HEK293 (cell line): ENCODE measurements around the gene PCDH19.
A peak's percentile ranks its signal among the peaks of the same experiment; 100 is the strongest.

Experiments
- CTCF ChIA-PET: fragments of 350-600 bp; formaldehyde crosslinking; extraction: SDS; loops from one replicate; lab custom pipeline; 2021; ENCODE audit warnings: antibody characterized with exemption; lab: Yijun Ruan, JAX
- POLR2A ChIA-PET: fragments of 300-600 bp; formaldehyde crosslinking; extraction: SDS; loops from one replicate; lab custom pipeline; 2020; ENCODE audit warnings: antibody characterized with exemption, inconsistent platforms; lab: Yijun Ruan, JAX
- H3K27ac ChIP-seq: fragments of 200-500 bp; sonication (Bioruptor generic); 2 replicates; pipeline ENCODE4 v1.5.1; 2014; ENCODE audit warnings: low read depth, low read length, control low read depth, inconsistent platforms; ENCODE audit errors: extremely low read depth
- H3K36me3 ChIP-seq, 2 experiments: fragments of 200-500 bp in 1 of 2; sonication (Bioruptor generic) in 1 of 2; 1 replicate in 1 of 2; 2 replicates in 1 of 2; pipeline ENCODE4 v1.5.1; 2014 to 2017; ENCODE audit warnings: inconsistent platforms in 2 of 2, low read length in 2 of 2; ENCODE audit not compliant: control insufficient read depth in 2 of 2, insufficient read depth in 1 of 2
- H3K4me1 ChIP-seq: fragments of 200-500 bp; sonication (Bioruptor generic); 2 replicates; pipeline ENCODE4 v1.5.1; 2014; ENCODE audit warnings: mild to moderate bottlenecking, low read length, inconsistent platforms; ENCODE audit not compliant: control insufficient read depth, insufficient read depth
- H3K4me3 ChIP-seq: 2 replicates; pipeline ENCODE4 v1.5.1; 2011; ENCODE audit warnings: low read depth, mild to moderate bottlenecking, control low read depth, low read length, moderate library complexity
- H3K9me3 ChIP-seq: fragments of 200-500 bp; sonication (Bioruptor generic); 2 replicates; pipeline ENCODE4 v1.5.1; 2014; ENCODE audit warnings: low read depth, low read length, inconsistent platforms; ENCODE audit not compliant: control insufficient read depth, insufficient read depth
- CTCF ChIP-seq: fragments of 450-650 bp; formaldehyde crosslinking; IDR thresholded peaks from 2 replicates; pipeline ENCODE4 v1.5.1; 2016; ENCODE audit warnings: missing biosample characterization, missing genetic modification characterization
- GLI4 ChIP-seq: fragments of 450-650 bp; formaldehyde crosslinking; IDR thresholded peaks from 2 replicates; pipeline ENCODE4 v1.5.1; 2016; ENCODE audit warnings: missing biosample characterization, missing genetic modification characterization
- IKZF3 ChIP-seq: fragments of 450-650 bp; IDR thresholded peaks from 2 replicates; pipeline ENCODE4 v1.5.0; 2018; ENCODE audit warnings: missing biosample characterization, mild to moderate bottlenecking, missing genetic modification characterization, moderate library complexity
- KLF7 ChIP-seq: fragments of 450-650 bp; formaldehyde crosslinking; IDR thresholded peaks from 2 replicates; pipeline ENCODE4 v1.5.1; 2016; ENCODE audit warnings: missing biosample characterization, missing genetic modification characterization, borderline replicate concordance
- MYNN ChIP-seq: fragments of 450-650 bp; formaldehyde crosslinking; IDR thresholded peaks from 2 replicates; pipeline ENCODE4 v1.5.1; 2016; ENCODE audit warnings: missing biosample characterization, missing genetic modification characterization, borderline replicate concordance
- YY1 ChIP-seq: fragments of 450-650 bp; formaldehyde crosslinking; IDR thresholded peaks from 2 replicates; pipeline ENCODE4 v1.5.1; 2018; ENCODE audit warnings: missing biosample characterization, missing genetic modification characterization
- ZNF121 ChIP-seq: fragments of 450-650 bp; formaldehyde crosslinking; IDR thresholded peaks from 2 replicates; pipeline ENCODE4 v1.5.1; 2016; ENCODE audit warnings: missing biosample characterization, missing genetic modification characterization
- ZNF132 ChIP-seq: fragments of 450-650 bp; formaldehyde crosslinking; IDR thresholded peaks from 2 replicates; pipeline ENCODE4 v1.5.1; 2017; ENCODE audit warnings: missing biosample characterization, missing genetic modification characterization, borderline replicate concordance
- ZNF138 ChIP-seq: fragments of 450-650 bp; formaldehyde crosslinking; IDR thresholded peaks from 2 replicates; pipeline ENCODE4 v1.5.1; 2016; ENCODE audit warnings: missing biosample characterization, missing genetic modification characterization, borderline replicate concordance
- ZNF157 ChIP-seq: fragments of 450-650 bp; formaldehyde crosslinking; IDR thresholded peaks from 2 replicates; pipeline ENCODE4 v1.5.1; 2016; ENCODE audit warnings: missing biosample characterization, missing genetic modification characterization
- ZNF174 ChIP-seq: fragments of 450-650 bp; formaldehyde crosslinking; IDR thresholded peaks from 2 replicates; pipeline ENCODE4 v1.5.0; 2017; ENCODE audit warnings: missing biosample characterization, mild to moderate bottlenecking, missing genetic modification characterization
- ZNF175 ChIP-seq: fragments of 450-650 bp; formaldehyde crosslinking; IDR thresholded peaks from 2 replicates; pipeline ENCODE4 v1.5.1; 2016; ENCODE audit warnings: missing biosample characterization, missing genetic modification characterization
- ZNF221 ChIP-seq: fragments of 450-650 bp; formaldehyde crosslinking; IDR thresholded peaks from 2 replicates; pipeline ENCODE4 v1.5.1; 2017; ENCODE audit warnings: missing biosample characterization, missing genetic modification characterization, borderline replicate concordance
- ZNF292 ChIP-seq: fragments of 450-650 bp; formaldehyde crosslinking; IDR thresholded peaks from 2 replicates; pipeline ENCODE4 v1.5.1; 2016; ENCODE audit warnings: low read depth, missing biosample characterization, missing genetic modification characterization, borderline replicate concordance
- ZNF426 ChIP-seq: fragments of 450-650 bp; formaldehyde crosslinking; IDR thresholded peaks from 2 replicates; pipeline ENCODE4 v1.5.1; 2017; ENCODE audit warnings: missing biosample characterization, missing genetic modification characterization, mild to moderate bottlenecking, inconsistent platforms, moderate library complexity
- ZNF501 ChIP-seq: fragments of 450-650 bp; formaldehyde crosslinking; IDR thresholded peaks from 2 replicates; pipeline ENCODE4 v1.5.1; 2016; ENCODE audit warnings: missing biosample characterization, missing genetic modification characterization
- ZNF510 ChIP-seq: fragments of 450-650 bp; formaldehyde crosslinking; IDR thresholded peaks from 2 replicates; pipeline ENCODE4 v1.5.1; 2018; ENCODE audit warnings: mild to moderate bottlenecking, missing genetic modification characterization, missing biosample characterization; ENCODE audit not compliant: insufficient replicate concordance
- ZNF555 ChIP-seq: fragments of 450-650 bp; formaldehyde crosslinking; conservative IDR thresholded peaks from 2 replicates; pipeline ENCODE4 v1.5.1; 2017; ENCODE audit warnings: missing biosample characterization, mild to moderate bottlenecking, missing genetic modification characterization, inconsistent platforms
- ZNF621 ChIP-seq: fragments of 450-650 bp; formaldehyde crosslinking; IDR thresholded peaks from 2 replicates; pipeline ENCODE4 v1.5.1; 2017; ENCODE audit warnings: missing biosample characterization, missing genetic modification characterization
- ZNF654 ChIP-seq: fragments of 450-650 bp; formaldehyde crosslinking; IDR thresholded peaks from 2 replicates; pipeline ENCODE4 v1.5.1; 2016; ENCODE audit warnings: low read depth, missing biosample characterization, missing genetic modification characterization
- ZSCAN4 ChIP-seq: fragments of 450-650 bp; formaldehyde crosslinking; IDR thresholded peaks from 2 replicates; pipeline ENCODE4 v1.5.1; 2017; ENCODE audit warnings: missing biosample characterization, missing genetic modification characterization

Gene PCDH19

GRCh38 chrX:100379388-100379986 is 30.6 kb downstream of the PCDH19 start:
- Histone ChIP-seq H3K36me3 (peaks cover 0 to 26% of the 10 kb centered on the region in 2 experiments; a peak in 1 of 3 replicates), H3K9me3 (no peaks in the 10 kb centered on the region), H3K27ac (no peak overlapping the region), H3K4me1 (no peaks in the 10 kb centered on the region), H3K4me3 (no peak overlapping the region)
- ChIA-PET POLR2A (no interaction called here), CTCF (interaction anchor here (0.6 to 3.3 kb wide), 13 partner anchors 10 to 1032 kb away, joined by 3 to 20 read pairs (median 3); no protein-coding TSS in a partner anchor)
- peak; percentile 85 for TF ChIP-seq ZSCAN4 (tag by site-specific recombination)
- no peak for TF ChIP-seq ZNF555
- peak; percentile 69 for TF ChIP-seq ZNF654 (tag by site-specific recombination)
- TF ChIP-seq CTCF (tag by site-specific recombination): peak; percentile 54

- no peak overlapping the region for H3K27ac ChIP-seq
- no peaks in the 10 kb centered on the region for H3K4me1 ChIP-seq
- ChIA-PET POLR2A (no interaction called here), CTCF (interaction anchor here (0.7 to 3.3 kb wide), 5 partner anchors 8 to 988 kb away, joined by 3 to 20 read pairs (median 4); no protein-coding TSS in a partner anchor)
- H3K9me3 ChIP-seq: no peaks in the 10 kb centered on the region
- H3K4me3 ChIP-seq: no peak overlapping the region
- peaks cover 0 to 30% of the 10 kb centered on the region in 2 experiments; a peak in 1 of 3 replicates for H3K36me3 ChIP-seq
- TF ChIP-seq YY1 (tag by site-specific recombination) (no peak), ZNF221 (tag by site-specific recombination) (no peak), ZNF132 (tag by site-specific recombination) (no peak), ZNF426 (tag by site-specific recombination) (no peak), GLI4 (tag by site-specific recombination) (no peak), ZNF292 (no peak), ZNF501 (tag by site-specific recombination) (no peak), ZNF175 (tag by site-specific recombination) (no peak)
Observed at GRCh38 chrX:100377826-100378225, 32.2 kb downstream of the PCDH19 start.

- H3K36me3 ChIP-seq: peaks cover 0 to 30% of the 10 kb centered on the region in 2 experiments; a peak in 1 of 3 replicates
- H3K27ac ChIP-seq: no peak overlapping the region
- no peaks in the 10 kb centered on the region for H3K9me3 ChIP-seq
- ChIA-PET CTCF (interaction anchor here (0.6 to 0.8 kb wide), 4 partner anchors 15 to 378 kb away, joined by 3 read pairs; no protein-coding TSS in a partner anchor), POLR2A (no interaction called here)
- H3K4me1 ChIP-seq: no peaks in the 10 kb centered on the region
- H3K4me3 ChIP-seq: no peak overlapping the region
- no peak for TF ChIP-seq ZNF121 (tag by site-specific recombination)
- TF ChIP-seq ZNF621: no peak
Observed at GRCh38 chrX:100376576-100376975, 33.5 kb downstream of the PCDH19 start.

- Histone ChIP-seq H3K27ac (no peak overlapping the region), H3K9me3 (no peaks in the 10 kb centered on the region), H3K36me3 (peaks cover 0 to 37% of the 10 kb centered on the region in 2 experiments; a peak in 1 of 3 replicates), H3K4me3 (no peak overlapping the region), H3K4me1 (no peaks in the 10 kb centered on the region)
- ChIA-PET CTCF (interaction anchor here (1.1 to 1.5 kb wide), 3 partner anchors 18 to 40 kb away, joined by 3 to 4 read pairs (median 3); no protein-coding TSS in a partner anchor), POLR2A (no interaction called here)
- TF ChIP-seq ZNF174 (tag by site-specific recombination) (no peak), MYNN (tag by site-specific recombination) (no peak), ZNF221 (tag by site-specific recombination) (no peak), KLF7 (tag by site-specific recombination) (no peak), IKZF3 (no peak), ZNF510 (tag by site-specific recombination) (no peak), ZNF138 (tag by site-specific recombination) (no peak), ZNF157 (tag by site-specific recombination) (no peak)
Observed at GRCh38 chrX:100373673-100374072, 36.4 kb downstream of the PCDH19 start.
